Measurements from ENCODE around the gene TALDO1. TPM values are rescaled to one million over a fixed set of nuclear protein-coding genes. Genes with fewer than 3 reads are reported as not detected.

The TALDO1 gene
- total RNA-seq, 1 experiment from 2014 or later, result 137 TPM

- Mint-ChIP-seq H3K4me3 (ENCODE audit: unreplicated experiment) (no peak overlapping the region), H3K27ac (ENCODE audit: low read depth, unreplicated experiment) (no peak overlapping the region), H3K4me1 (ENCODE audit: insufficient read depth, unreplicated experiment) (no peaks in the 10 kb centered on the region), H3K27me3 (ENCODE audit: insufficient read depth, unreplicated experiment) (no peaks in the 10 kb centered on the region), H3K9me3 (ENCODE audit: unreplicated experiment) (no peaks in the 10 kb centered on the region), H3K36me3 (ENCODE audit: insufficient read depth, unreplicated experiment) (peaks cover 12% of the 10 kb centered on the region)
- ChIA-PET CTCF (no interaction called here), POLR2A (interaction anchor here (0.7 to 1.0 kb wide), 2 partner anchors 10 to 20 kb away, joined by 3 read pairs; no protein-coding TSS in a partner anchor)
- BruUV-seq (replicated peaks), result no TSS peak
- no peak for TF ChIP-seq CTCF (IDR thresholded peaks at IDR 0.05; ENCODE audit: unreplicated experiment)
- DNase-seq (ENCODE audit: unreplicated experiment), result no peak
- intact Hi-C loops (cut with micrococcal nuclease), result no loop called here
Observed at GRCh38 chr11:788953-789940, 42.0 kb downstream of the TALDO1 start.

GRCh38 chr11:789943-790342 is 42.7 kb downstream of the TALDO1 start, which contains the start of gene CEND1:
Gene CEND1 (minus strand): TSS chr11:790090. CDS start chr11:788576, 1,514 bp downstream.
- H3K9me3 Mint-ChIP-seq (ENCODE audit: unreplicated experiment), result no peaks in the 10 kb centered on the region
- H3K27me3 Mint-ChIP-seq (ENCODE audit: insufficient read depth, unreplicated experiment), result no peaks in the 10 kb centered on the region
- H3K4me1 Mint-ChIP-seq (ENCODE audit: insufficient read depth, unreplicated experiment), result no peaks in the 10 kb centered on the region
- H3K4me3 Mint-ChIP-seq (ENCODE audit: unreplicated experiment), result no peak within 1 kb of the TSS
- no peak within 1 kb of the TSS for H3K27ac Mint-ChIP-seq (ENCODE audit: low read depth, unreplicated experiment)
- POLR2A ChIA-PET, result interaction anchor here (0.7 to 1.0 kb wide), 3 partner anchors 19 to 94 kb away, joined by 3 read pairs; partner anchors contain the start of gene TMEM80
- CTCF ChIA-PET, result no interaction called here
- no peak for DNase-seq (ENCODE audit: unreplicated experiment)
- no peak for TF ChIP-seq CTCF (IDR thresholded peaks at IDR 0.05; ENCODE audit: unreplicated experiment)
- no TSS peak for BruUV-seq (replicated peaks)
- peaks cover 15% of the 10 kb centered on the region for H3K36me3 Mint-ChIP-seq (ENCODE audit: insufficient read depth, unreplicated experiment)
- intact Hi-C loops (cut with micrococcal nuclease), result no loop called here

- TF ChIP-seq CTCF (IDR thresholded peaks at IDR 0.05; ENCODE audit: unreplicated experiment), result no peak
- no peaks in the 10 kb centered on the region for H3K9me3 Mint-ChIP-seq (ENCODE audit: unreplicated experiment)
- H3K27me3 Mint-ChIP-seq (ENCODE audit: insufficient read depth, unreplicated experiment), result no peaks in the 10 kb centered on the region
- no peak overlapping the region for H3K4me3 Mint-ChIP-seq (ENCODE audit: unreplicated experiment)
- no peak for DNase-seq (ENCODE audit: unreplicated experiment)
- CTCF ChIA-PET, result interaction anchor here (0.7 kb wide), 1 partner anchor 16 kb away, joined by 3 read pairs; no protein-coding TSS in a partner anchor
- H3K27ac Mint-ChIP-seq (ENCODE audit: low read depth, unreplicated experiment), result no peak overlapping the region
- BruUV-seq (replicated peaks), result TSS peak; percentile 57
- intact Hi-C loops (cut with micrococcal nuclease), result no loop called here
- POLR2A ChIA-PET, result interaction anchor here (0.6 to 1.1 kb wide), 5 partner anchors 27 to 95 kb away, joined by 3 to 5 read pairs (median 3); partner anchors contain the start of gene TMEM80
- H3K4me1 Mint-ChIP-seq (ENCODE audit: insufficient read depth, unreplicated experiment), result no peaks in the 10 kb centered on the region
- peaks cover 20% of the 10 kb centered on the region for H3K36me3 Mint-ChIP-seq (ENCODE audit: insufficient read depth, unreplicated experiment)
Observed at GRCh38 chr11:790721-791564, 43.7 kb downstream of the TALDO1 start.

Measured in MCF 10A (cell line).